NCI-H1930 (cell line): ENCODE data around the gene KNSTRN.

Experiments used
- DNase-seq, 2 experiments: peaks; one replicate each; lab custom pipeline; 2025; lab: John Stamatoyannopoulos, UW

The KNSTRN gene

DNA sequence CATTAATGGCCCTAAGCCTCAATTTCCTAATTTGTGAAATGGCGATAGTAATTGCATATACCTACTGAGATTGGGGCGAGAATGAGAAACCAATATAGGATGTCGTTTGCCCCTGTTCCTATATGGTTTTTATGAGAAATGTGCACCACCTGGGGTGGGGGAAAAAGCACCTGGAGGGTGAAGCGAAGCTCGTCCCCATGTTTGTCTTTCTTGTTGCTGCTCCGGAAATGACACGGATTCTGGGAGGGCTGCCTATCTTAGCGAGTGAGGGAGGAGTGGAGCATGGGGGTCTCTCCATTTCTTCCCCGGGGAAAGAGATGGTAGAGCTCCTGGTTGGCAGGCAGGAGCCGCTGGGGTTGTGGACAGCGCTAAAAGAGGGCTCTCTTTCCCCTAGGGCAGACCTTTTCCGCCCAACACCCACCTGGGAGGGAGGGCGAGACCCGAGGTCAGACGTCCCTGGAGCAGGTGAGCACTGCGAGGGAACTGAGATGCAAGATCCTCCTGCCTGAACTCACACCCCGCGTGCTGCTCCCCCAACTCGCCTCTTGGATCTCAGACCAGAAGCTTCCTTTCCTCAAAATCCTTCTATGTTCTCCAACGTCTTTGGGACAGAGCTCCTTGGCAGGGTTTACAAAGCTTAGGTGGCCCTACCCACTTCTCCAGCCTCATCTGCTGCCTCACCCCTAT is 52.6 kb downstream of the KNSTRN start:
- DNase-seq: no peak

DNA sequence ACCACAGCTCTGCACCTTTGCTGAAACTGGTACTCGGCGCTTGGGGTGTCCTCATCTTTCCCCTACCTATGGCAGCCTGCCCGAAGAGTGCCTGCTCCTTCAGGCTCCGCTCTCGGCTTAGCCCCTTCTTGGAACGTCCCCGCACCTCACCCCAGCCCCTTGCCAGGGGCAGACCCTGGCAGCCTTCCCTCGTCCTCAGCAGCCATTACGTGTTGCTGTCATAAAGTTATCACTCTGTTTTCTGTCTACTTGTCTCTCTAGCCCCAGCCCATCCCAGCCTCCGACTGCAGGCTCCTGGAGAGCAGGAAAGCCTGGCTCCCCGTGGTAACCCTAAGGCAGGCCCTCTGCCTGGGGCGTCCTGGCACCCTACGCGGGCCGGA is 53.2 kb downstream of the KNSTRN start:
- no peak for DNase-seq

- DNase-seq: no peak
These were observed 53.8 kb downstream of the KNSTRN start for GRCh38 chr15:40436116-40436891.

- no peak for DNase-seq
These were observed 54.6 kb downstream of the KNSTRN start for GRCh38 chr15:40436892-40437751.

DNA sequence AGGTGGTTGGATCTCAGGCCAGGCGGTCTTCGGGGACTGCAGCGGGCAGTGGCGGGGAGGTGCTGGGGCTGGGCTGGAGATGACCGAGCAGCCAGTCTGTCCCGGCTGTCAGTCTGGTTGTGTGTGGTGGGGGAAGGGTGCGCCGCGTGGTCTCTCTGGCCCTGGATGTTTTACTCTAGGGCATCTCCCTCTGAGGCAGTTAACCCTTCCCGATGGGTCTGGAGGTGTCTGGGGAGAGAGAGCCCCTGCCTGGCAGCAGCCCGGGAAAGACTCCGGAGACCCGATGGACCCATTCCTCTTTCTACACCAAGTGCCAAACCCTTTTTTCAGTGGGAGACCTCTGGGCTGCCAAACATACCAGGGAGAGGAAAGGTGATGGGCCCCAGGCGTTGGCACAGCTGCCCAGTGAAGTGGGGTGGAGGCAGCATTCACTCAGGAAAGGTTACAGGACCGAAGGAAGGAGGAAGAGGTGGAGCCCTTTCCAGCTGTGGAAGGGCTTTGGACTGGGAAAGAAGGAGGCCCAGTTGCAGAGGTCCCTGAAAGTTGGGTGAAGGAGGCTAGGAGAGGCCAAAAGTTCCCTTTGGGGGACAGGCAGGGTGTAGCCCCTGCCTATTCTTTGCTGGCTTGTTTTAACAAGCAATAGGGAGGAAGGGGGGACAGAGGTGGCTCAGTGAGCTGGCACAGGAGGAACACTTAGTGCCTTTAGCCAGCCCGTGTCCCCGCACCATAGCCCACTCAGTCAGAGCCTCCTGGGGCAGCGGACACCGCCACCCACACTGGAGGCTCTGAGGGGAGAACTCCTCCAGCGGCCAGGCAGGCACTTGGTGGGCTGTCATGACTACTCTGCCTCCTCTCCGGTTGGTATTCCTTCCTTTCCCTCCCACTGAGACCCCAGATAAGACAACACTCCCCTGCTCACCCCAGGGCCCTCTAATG is 55.5 kb downstream of the KNSTRN start:
- no peak for DNase-seq

GRCh38 chr15:40438712-40439111 is 56.2 kb downstream of the KNSTRN start:
- DNase-seq: no peak

GRCh38 chr15:40439461-40439959 is 57.0 kb downstream of the KNSTRN start:
- no peak for DNase-seq

- DNase-seq: no peak
These were observed 57.6 kb downstream of the KNSTRN start for GRCh38 chr15:40439960-40440742.

DNA sequence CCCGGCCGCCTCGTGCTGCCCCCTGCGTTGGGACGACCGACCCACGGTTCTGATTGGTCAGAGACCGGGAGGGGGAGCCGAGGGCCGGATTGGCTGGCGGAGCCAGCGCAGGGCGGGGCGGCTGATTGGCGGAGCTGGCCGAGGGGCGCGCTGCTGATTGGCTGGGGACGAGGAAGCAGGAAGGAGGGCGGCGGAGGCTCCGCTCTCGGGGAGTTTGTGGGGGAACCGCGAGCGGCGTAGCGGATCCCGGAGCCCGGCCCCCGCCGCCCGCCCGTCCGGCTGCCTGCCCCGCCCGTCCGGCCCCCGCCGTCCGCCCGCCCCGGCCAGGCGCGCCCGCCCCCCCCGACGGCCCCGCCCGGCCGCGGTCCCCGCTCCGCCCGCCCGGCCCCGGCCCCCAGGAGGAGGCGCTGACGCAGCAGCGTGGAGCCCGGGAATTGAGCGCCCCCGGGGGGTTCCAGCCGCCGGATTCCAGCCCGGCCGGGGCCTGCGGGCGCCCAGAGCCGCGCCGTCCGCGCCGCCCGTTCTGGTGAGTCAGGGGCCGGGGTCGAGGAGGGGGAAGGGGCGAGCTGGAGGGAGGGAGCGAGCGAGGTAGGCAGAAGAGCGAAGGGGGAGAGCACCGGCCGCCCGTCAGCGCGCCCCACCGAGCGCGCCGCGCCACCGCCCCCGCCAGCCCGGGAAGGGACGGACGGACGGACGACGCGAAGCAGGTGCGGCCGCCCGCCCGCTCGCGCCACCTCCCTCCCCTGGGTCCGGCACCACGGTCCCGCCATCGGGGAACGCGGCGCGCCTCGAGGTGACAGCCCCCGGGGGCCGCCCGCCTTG is 58.4 kb downstream of the KNSTRN start, which contains the start of gene BAHD1:
Gene BAHD1, plus strand, starts transcription at position 211 of the 822 bp plus-strand sequence. CDS start 17,512 bp downstream, outside the sequence.
- peak; percentile 85 to 86 for DNase-seq

DNA sequence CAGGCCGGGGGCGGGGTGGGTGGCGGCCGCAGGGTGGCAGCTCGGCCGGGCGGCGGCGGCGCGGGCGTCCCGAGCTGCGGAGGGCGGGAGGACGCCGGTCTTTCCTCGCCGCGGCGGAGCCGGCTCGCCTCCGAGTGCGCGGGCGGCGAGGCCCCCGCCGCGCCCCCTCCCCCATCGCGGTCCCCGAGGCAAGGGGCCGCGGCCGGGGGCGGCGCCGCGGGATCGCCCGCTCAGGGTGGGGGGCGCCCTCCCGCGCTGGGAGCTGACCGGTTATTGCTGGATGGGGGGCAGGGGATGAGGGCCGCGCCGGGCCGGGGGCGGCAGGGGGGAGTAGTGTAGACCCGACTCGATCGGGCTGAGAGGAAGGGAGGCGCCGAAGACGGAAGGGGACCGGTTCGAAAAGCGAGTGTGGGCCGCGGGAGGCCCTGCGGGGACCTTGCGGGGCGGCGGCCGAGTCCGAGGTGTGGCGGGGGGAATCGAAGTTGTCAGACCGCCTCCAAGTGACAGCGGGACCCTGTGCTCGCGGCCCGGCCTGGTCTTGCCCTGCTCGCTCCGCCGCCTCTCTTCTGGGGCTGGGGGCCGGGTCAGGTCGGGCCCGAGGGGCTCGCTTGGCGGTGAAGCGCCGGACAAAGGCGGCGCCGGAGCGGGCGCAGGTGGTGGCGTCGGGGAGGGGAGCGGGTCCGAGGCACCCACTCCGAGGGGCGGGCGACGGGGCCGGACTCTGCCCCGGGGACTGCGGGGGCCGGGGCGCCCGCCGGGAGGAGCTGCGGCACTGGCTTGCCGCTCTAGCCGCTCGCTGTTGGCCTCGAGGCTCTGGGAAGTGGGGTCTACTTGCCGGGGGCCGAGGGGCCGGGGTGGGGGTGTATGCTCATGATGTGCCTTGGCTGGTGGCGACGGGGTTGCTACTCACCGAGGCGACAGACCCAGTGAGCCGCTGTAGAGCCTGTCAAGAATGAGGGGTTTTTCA is 59.3 kb downstream of the KNSTRN start:
- no peak for DNase-seq

DNA sequence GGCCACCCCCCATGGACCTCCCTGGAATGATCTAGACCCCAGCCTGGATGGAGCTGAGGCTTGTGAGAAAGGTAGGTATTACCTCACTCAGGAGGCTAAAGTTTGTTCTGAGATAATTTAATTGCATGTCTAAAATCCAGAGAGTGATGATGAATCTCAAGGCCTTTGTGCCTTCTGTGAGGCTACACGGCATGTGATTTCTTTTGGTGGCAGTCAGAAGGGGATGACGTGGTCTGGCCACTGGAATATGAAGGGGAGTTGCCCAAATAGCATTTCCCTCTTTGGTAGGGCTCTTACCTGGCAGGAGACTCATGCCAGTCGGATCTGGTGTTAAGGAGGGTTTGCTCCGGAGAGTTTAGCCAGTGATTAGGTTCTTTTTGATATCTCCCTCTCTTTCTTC is 60.7 kb downstream of the KNSTRN start:
- no peak for DNase-seq

GRCh38 chr15:40443846-40444245 is 61.3 kb downstream of the KNSTRN start:
- DNase-seq: no peak
